ENCODE measurements around the gene FBN3. TPM values are rescaled to one million over a fixed set of nuclear protein-coding genes. Genes with fewer than 3 reads are reported as not detected.
"Not testable (repeated sequence)": the region's sequence is repeated elsewhere in the genome, so short reads cannot be mapped to it uniquely, and the experiment has no call there.

FBN3 gene
- total and polyA plus RNA-seq, 4 donors: 7.5 to 31.7 (median 14.5) TPM

DNA sequence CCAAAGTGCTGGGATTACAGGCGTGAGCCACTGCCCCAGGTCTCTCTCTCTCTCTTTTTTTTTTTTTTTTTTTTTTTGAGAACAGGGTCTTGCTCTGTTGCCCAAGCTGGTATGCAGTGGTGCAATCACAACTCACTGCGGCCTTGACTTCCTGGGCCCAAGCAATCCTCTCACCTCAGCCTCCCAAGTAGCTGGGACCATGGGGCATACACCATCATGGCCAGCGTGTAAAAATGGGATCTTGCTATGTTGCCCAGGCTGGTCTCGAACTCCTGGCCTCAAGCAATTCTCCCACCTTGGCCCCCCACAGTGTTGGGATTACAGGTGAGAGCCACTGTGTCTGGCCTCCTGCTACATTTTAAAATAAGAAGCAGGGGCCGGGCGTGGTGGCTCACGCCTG lies 19.1 kb upstream of the FBN3 start:
- H3K36me3 ChIP-seq (ENCODE audit: control insufficient read depth, insufficient read depth, low read length): no peaks in the 10 kb centered on the region
- no peaks in the 10 kb centered on the region for H3K4me1 ChIP-seq (ENCODE audit: control insufficient read depth, insufficient read depth, low read length)
- H3K27ac ChIP-seq (ENCODE audit: low read depth, low read length): no peak overlapping the region
- H3K9me3 ChIP-seq (ENCODE audit: control insufficient read depth, insufficient read depth, low read length): no peaks in the 10 kb centered on the region
- no peaks in the 10 kb centered on the region for H3K27me3 ChIP-seq (ENCODE audit: control insufficient read depth, insufficient read depth, low read length)
- WGBS (ENCODE audit: insufficient coverage): 90% methylated on average over 6 of the region's 7 CpGs
- no peak for DNase-seq (ENCODE audit: low read depth in 4 of 6, low spot score in 6 of 6)
- H3K4me3 ChIP-seq (ENCODE audit: low read depth, low read length): no peak overlapping the region

- Histone ChIP-seq H3K27ac (ENCODE audit: low read depth, low read length) (no peak overlapping the region), H3K4me1 (ENCODE audit: control insufficient read depth, insufficient read depth, low read length) (no peaks in the 10 kb centered on the region)
- no peak for DNase-seq (ENCODE audit: low read depth in 4 of 6, low spot score in 6 of 6)
These were observed 18.6 kb upstream of the FBN3 start for GRCh38 chr19:8167985-8168384.

GRCh38 chr19:8163759-8164158 lies 14.4 kb upstream of the FBN3 start:
- H3K27me3 ChIP-seq (ENCODE audit: control insufficient read depth, insufficient read depth, low read length): no peaks in the 10 kb centered on the region
- no peaks in the 10 kb centered on the region for H3K36me3 ChIP-seq (ENCODE audit: control insufficient read depth, insufficient read depth, low read length)
- no peak overlapping the region for H3K27ac ChIP-seq (ENCODE audit: low read depth, low read length)
- WGBS (ENCODE audit: insufficient coverage): 49% methylated on average over 3 of the region's 7 CpGs
- no peaks in the 10 kb centered on the region for H3K9me3 ChIP-seq (ENCODE audit: control insufficient read depth, insufficient read depth, low read length)
- H3K4me3 ChIP-seq (ENCODE audit: low read depth, low read length): no peak overlapping the region
- H3K4me1 ChIP-seq (ENCODE audit: control insufficient read depth, insufficient read depth, low read length): peaks cover 4% of the 10 kb centered on the region
- DNase-seq (ENCODE audit: low read depth in 4 of 6, low spot score in 6 of 6): no peak

More at GRCh38 chr19:8167985-8168384, 18.6 kb upstream of the FBN3 start:
- Histone ChIP-seq H3K9me3 (ENCODE audit: control insufficient read depth, insufficient read depth, low read length) (no peaks in the 10 kb centered on the region), H3K27me3 (ENCODE audit: control insufficient read depth, insufficient read depth, low read length) (no peaks in the 10 kb centered on the region), H3K4me3 (ENCODE audit: low read depth, low read length) (no peak overlapping the region), H3K36me3 (ENCODE audit: control insufficient read depth, insufficient read depth, low read length) (no peaks in the 10 kb centered on the region)
- 32% methylated on average over 5 of the region's 6 CpGs for WGBS (ENCODE audit: insufficient coverage)

DNA sequence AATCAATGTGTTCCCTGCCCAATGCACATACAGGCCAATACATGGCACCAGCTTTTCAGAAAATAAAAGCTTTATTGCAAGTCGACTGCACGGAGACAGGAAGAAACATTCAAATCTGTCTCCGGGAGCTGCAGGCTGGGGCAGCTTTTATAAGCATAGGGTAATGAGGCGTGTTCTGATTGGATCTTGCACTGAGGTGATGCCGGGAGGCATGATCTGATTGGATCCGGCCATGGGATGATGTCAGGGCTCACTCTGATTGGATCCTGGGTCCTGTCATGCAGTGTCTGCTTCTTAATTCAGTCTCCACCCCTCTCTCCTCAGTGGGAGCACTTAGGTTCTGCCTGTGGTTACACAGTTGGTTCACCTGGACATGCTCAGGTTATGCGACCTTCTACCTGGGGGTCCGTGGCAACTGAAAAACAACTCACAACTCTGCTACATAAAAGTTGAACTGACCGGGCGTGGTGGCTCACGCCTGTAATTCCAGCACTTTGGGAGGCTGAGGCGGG lies 11.8 kb upstream of the FBN3 start:
- Histone ChIP-seq H3K27me3 (ENCODE audit: control insufficient read depth, insufficient read depth, low read length) (no peaks in the 10 kb centered on the region), H3K4me1 (ENCODE audit: control insufficient read depth, insufficient read depth, low read length) (peaks cover 4% of the 10 kb centered on the region), H3K27ac (ENCODE audit: low read depth, low read length) (no peak overlapping the region), H3K36me3 (ENCODE audit: control insufficient read depth, insufficient read depth, low read length) (no peaks in the 10 kb centered on the region), H3K4me3 (ENCODE audit: low read depth, low read length) (no peak overlapping the region), H3K9me3 (ENCODE audit: control insufficient read depth, insufficient read depth, low read length) (no peaks in the 10 kb centered on the region)
- peak in 2 of 6 donors; percentile 50 to 69 for DNase-seq (ENCODE audit: low read depth in 4 of 6, low spot score in 6 of 6)
- 42% methylated on average over 6 of the region's 12 CpGs for WGBS (ENCODE audit: insufficient coverage)

- H3K9me3 ChIP-seq (ENCODE audit: control insufficient read depth, insufficient read depth, low read length); H3K4me3 ChIP-seq (ENCODE audit: low read depth, low read length); H3K27ac ChIP-seq (ENCODE audit: low read depth, low read length); H3K27me3 ChIP-seq (ENCODE audit: control insufficient read depth, insufficient read depth, low read length); DNase-seq (ENCODE audit: low read depth in 4 of 6, low spot score in 6 of 6); H3K36me3 ChIP-seq (ENCODE audit: control insufficient read depth, insufficient read depth, low read length): not testable (repeated sequence)
- WGBS (ENCODE audit: insufficient coverage): 100% methylated on average over 1 of the region's 5 CpGs
- peaks cover 14% of the 10 kb centered on the region for H3K4me1 ChIP-seq (ENCODE audit: control insufficient read depth, insufficient read depth, low read length)
These were observed 9.9 kb upstream of the FBN3 start for GRCh38 chr19:8159322-8159721.

GRCh38 chr19:8158411-8159074 lies 9.2 kb upstream of the FBN3 start:
- Histone ChIP-seq H3K36me3 (ENCODE audit: control insufficient read depth, insufficient read depth, low read length) (no peaks in the 10 kb centered on the region), H3K4me3 (ENCODE audit: low read depth, low read length) (no peak overlapping the region), H3K4me1 (ENCODE audit: control insufficient read depth, insufficient read depth, low read length) (peaks cover 17% of the 10 kb centered on the region), H3K9me3 (ENCODE audit: control insufficient read depth, insufficient read depth, low read length) (no peaks in the 10 kb centered on the region), H3K27me3 (ENCODE audit: control insufficient read depth, insufficient read depth, low read length) (no peaks in the 10 kb centered on the region), H3K27ac (ENCODE audit: low read depth, low read length) (no peak overlapping the region)
- 48% methylated on average over 9 of the region's 14 CpGs for WGBS (ENCODE audit: insufficient coverage)
- DNase-seq (ENCODE audit: low read depth in 4 of 6, low spot score in 6 of 6): peak in 4 of 6 donors; percentile 56 to 88 (median 74)

GRCh38 chr19:8155318-8155717 lies 5.9 kb upstream of the FBN3 start:
- DNase-seq (ENCODE audit: low read depth in 4 of 6, low spot score in 6 of 6): no peak
- H3K36me3 ChIP-seq (ENCODE audit: control insufficient read depth, insufficient read depth, low read length): no peaks in the 10 kb centered on the region
- H3K4me3 ChIP-seq (ENCODE audit: low read depth, low read length): no peak overlapping the region
- peaks cover 13% of the 10 kb centered on the region for H3K4me1 ChIP-seq (ENCODE audit: control insufficient read depth, insufficient read depth, low read length)
- 92% methylated on average over 2 of the region's 2 CpGs for whole genome bisulfite sequencing (ENCODE audit: insufficient coverage)
- H3K9me3 ChIP-seq (ENCODE audit: control insufficient read depth, insufficient read depth, low read length): no peaks in the 10 kb centered on the region
- peak overlapping the region; percentile 19 for H3K27ac ChIP-seq (ENCODE audit: low read depth, low read length)
- H3K27me3 ChIP-seq (ENCODE audit: control insufficient read depth, insufficient read depth, low read length): no peaks in the 10 kb centered on the region

DNA sequence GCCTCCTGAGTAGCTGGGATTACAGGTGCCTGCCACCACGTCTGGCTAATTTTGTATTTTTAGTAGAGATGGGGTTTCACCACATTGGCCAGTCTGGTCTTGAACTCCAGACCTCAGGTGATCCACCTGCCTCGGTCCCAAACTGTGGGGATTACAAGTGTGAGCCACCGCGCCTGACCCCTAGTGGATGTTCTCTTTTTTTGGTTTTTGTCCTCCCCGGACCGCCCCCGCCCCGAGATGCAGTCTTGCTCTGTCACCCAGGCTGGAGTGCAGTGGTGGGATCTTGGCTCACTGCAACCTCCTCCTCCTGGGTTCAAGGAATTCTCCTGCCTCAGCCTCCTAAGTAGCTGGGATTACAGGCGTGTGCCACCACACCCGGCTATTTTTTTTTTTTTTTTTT lies 4.6 kb upstream of the FBN3 start:
- not testable (repeated sequence) for H3K27ac ChIP-seq (ENCODE audit: low read depth, low read length); H3K4me3 ChIP-seq (ENCODE audit: low read depth, low read length); H3K36me3 ChIP-seq (ENCODE audit: control insufficient read depth, insufficient read depth, low read length); DNase-seq (ENCODE audit: low read depth in 4 of 6, low spot score in 6 of 6); H3K9me3 ChIP-seq (ENCODE audit: control insufficient read depth, insufficient read depth, low read length); H3K27me3 ChIP-seq (ENCODE audit: control insufficient read depth, insufficient read depth, low read length)
- peaks cover 17% of the 10 kb centered on the region for H3K4me1 ChIP-seq (ENCODE audit: control insufficient read depth, insufficient read depth, low read length)
- WGBS (ENCODE audit: insufficient coverage): 38% methylated on average over 1 of the region's 10 CpGs

DNA sequence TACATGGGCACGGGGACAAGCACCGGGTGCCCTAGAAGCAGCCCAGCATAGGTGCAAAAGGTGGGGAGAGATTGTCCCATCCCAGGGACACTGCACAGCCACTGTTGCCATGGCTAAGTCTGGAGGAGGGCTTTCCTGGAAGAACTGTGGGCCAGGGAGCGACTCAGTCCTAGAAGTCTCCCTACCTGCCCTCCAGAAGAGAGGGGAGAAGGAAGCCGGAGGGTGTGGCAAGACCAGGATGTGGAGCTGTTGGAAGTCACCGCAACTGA lies 2.3 kb upstream of the FBN3 start:
- Histone ChIP-seq H3K27ac (ENCODE audit: low read depth, low read length) (no peak overlapping the region), H3K4me3 (ENCODE audit: low read depth, low read length) (no peak overlapping the region), H3K9me3 (ENCODE audit: control insufficient read depth, insufficient read depth, low read length) (no peaks in the 10 kb centered on the region), H3K4me1 (ENCODE audit: control insufficient read depth, insufficient read depth, low read length) (peaks cover 39% of the 10 kb centered on the region), H3K36me3 (ENCODE audit: control insufficient read depth, insufficient read depth, low read length) (peaks cover 10% of the 10 kb centered on the region), H3K27me3 (ENCODE audit: control insufficient read depth, insufficient read depth, low read length) (peaks cover 8% of the 10 kb centered on the region)
- 83% methylated on average over 3 of the region's 5 CpGs for WGBS (ENCODE audit: insufficient coverage)
- DNase-seq (ENCODE audit: low read depth in 4 of 6, low spot score in 6 of 6): no peak

- no peak overlapping the region for H3K4me3 ChIP-seq (ENCODE audit: low read depth, low read length)
- peaks cover 10% of the 10 kb centered on the region for H3K36me3 ChIP-seq (ENCODE audit: control insufficient read depth, insufficient read depth, low read length)
- WGBS (ENCODE audit: insufficient coverage): 90% methylated on average over 12 of the region's 15 CpGs
- no peak for DNase-seq (ENCODE audit: low read depth in 4 of 6, low spot score in 6 of 6)
- H3K9me3 ChIP-seq (ENCODE audit: control insufficient read depth, insufficient read depth, low read length): no peaks in the 10 kb centered on the region
- H3K27me3 ChIP-seq (ENCODE audit: control insufficient read depth, insufficient read depth, low read length): peaks cover 8% of the 10 kb centered on the region
- H3K27ac ChIP-seq (ENCODE audit: low read depth, low read length): no peak overlapping the region
- H3K4me1 ChIP-seq (ENCODE audit: control insufficient read depth, insufficient read depth, low read length): peaks cover 39% of the 10 kb centered on the region
These were observed 1.8 kb upstream of the FBN3 start for GRCh38 chr19:8150998-8151766.
